H9 (cell line): ENCODE results near the gene GABBR2. TPM values are rescaled to one million over a fixed set of nuclear protein-coding genes. Genes with fewer than 3 reads are reported as not detected.

Source experiments
- DNase-seq: peaks from one replicate; pipeline ENCODE4 v3.0.0-alpha.2; 2017
- H2AFZ ChIP-seq: one replicate; pipeline ENCODE4 v1.6.1; 2013; ENCODE audit warnings: mild to moderate bottlenecking, low read length, control low read depth, moderate library complexity
- H2AK5ac ChIP-seq: 2 replicates; pipeline ENCODE4 v1.6.1; 2013; ENCODE audit warnings: low read length, control low read depth, mixed read lengths; ENCODE audit not compliant: insufficient read length
- H2BK120ac ChIP-seq: one replicate; pipeline ENCODE4 v1.6.1; 2013; ENCODE audit warnings: low read depth, mild to moderate bottlenecking, low read length, control low read depth, inconsistent platforms; ENCODE audit not compliant: poor library complexity, severe bottlenecking
- H2BK12ac ChIP-seq: 2 replicates; pipeline ENCODE4 v1.6.1; 2013; ENCODE audit warnings: low read length, control low read depth, mixed read lengths, low read depth; ENCODE audit not compliant: insufficient read length
- H2BK15ac ChIP-seq: 2 replicates; pipeline ENCODE4 v1.6.1; 2013; ENCODE audit warnings: low read depth, low read length, control low read depth
- H2BK20ac ChIP-seq: one replicate; pipeline ENCODE4 v1.6.1; 2013; ENCODE audit warnings: low read depth, mild to moderate bottlenecking, low read length, control low read depth, inconsistent platforms; ENCODE audit not compliant: poor library complexity, severe bottlenecking
- H2BK5ac ChIP-seq: 2 replicates; pipeline ENCODE4 v1.6.1; 2013; ENCODE audit warnings: low read length, control low read depth, mixed read lengths; ENCODE audit not compliant: insufficient read length
- H3K14ac ChIP-seq: 2 replicates; pipeline ENCODE4 v1.6.1; 2013; ENCODE audit warnings: low read length, control low read depth; ENCODE audit not compliant: insufficient read depth
- H3K18ac ChIP-seq: 2 replicates; pipeline ENCODE4 v1.6.1; 2013; ENCODE audit warnings: low read depth, mild to moderate bottlenecking, mixed read lengths, low read length, control low read depth; ENCODE audit not compliant: insufficient read length
- H3K23ac ChIP-seq: 2 replicates; pipeline ENCODE4 v1.6.1; 2013; ENCODE audit warnings: low read length, control low read depth, mixed read lengths, low read depth; ENCODE audit not compliant: insufficient read length
- H3K23me2 ChIP-seq: 2 replicates; pipeline ENCODE4 v1.6.1; 2013; ENCODE audit warnings: low read depth, mild to moderate bottlenecking, mixed read lengths, low read length, control low read depth; ENCODE audit not compliant: insufficient read length, poor library complexity, severe bottlenecking
- H3K27ac ChIP-seq: 2 replicates; pipeline ENCODE4 v1.5.1; 2013; ENCODE audit warnings: low read length, control low read depth, mixed read lengths, low read depth; ENCODE audit not compliant: insufficient read length
- H3K27me3 ChIP-seq: 2 replicates; pipeline ENCODE4 v1.6.1; 2013; ENCODE audit warnings: low read length, control low read depth, inconsistent platforms; ENCODE audit not compliant: insufficient read depth
- H3K4ac ChIP-seq: 2 replicates; pipeline ENCODE4 v1.6.1; 2013; ENCODE audit warnings: low read depth, mild to moderate bottlenecking, control low read depth, inconsistent platforms, low read length, moderate library complexity
- H3K4me1 ChIP-seq: 2 replicates; pipeline ENCODE4 v1.6.1; 2013; ENCODE audit warnings: low read length, control low read depth, inconsistent platforms; ENCODE audit not compliant: insufficient read depth
- H3K4me2 ChIP-seq: 2 replicates; pipeline ENCODE4 v1.6.1; 2013; ENCODE audit warnings: low read length, control low read depth, mixed read lengths; ENCODE audit not compliant: insufficient read length, insufficient read depth
- H3K56ac ChIP-seq: 2 replicates; pipeline ENCODE4 v1.6.1; 2013; ENCODE audit warnings: low read depth, mild to moderate bottlenecking, mixed read lengths, low read length, control low read depth; ENCODE audit not compliant: insufficient read length
- H3K79me1 ChIP-seq: 2 replicates; pipeline ENCODE4 v1.6.1; 2013; ENCODE audit warnings: low read depth, mild to moderate bottlenecking, moderate library complexity, low read length, control low read depth, inconsistent platforms; ENCODE audit not compliant: insufficient read depth, poor library complexity, severe bottlenecking
- H3K79me2 ChIP-seq: 2 replicates; pipeline ENCODE4 v1.6.1; 2013; ENCODE audit warnings: low read length, control low read depth, inconsistent platforms; ENCODE audit not compliant: insufficient read depth
- H3K9ac ChIP-seq: 2 replicates; pipeline ENCODE4 v1.6.1; 2013; ENCODE audit warnings: low read length, control low read depth, mixed read lengths; ENCODE audit not compliant: insufficient read length; ENCODE audit errors: extremely low read depth
- H3K9me3 ChIP-seq: one replicate; pipeline ENCODE4 v1.6.1; 2013; ENCODE audit warnings: low read depth, low read length, inconsistent platforms; ENCODE audit not compliant: control insufficient read depth
- H3T11ph ChIP-seq: one replicate; pipeline ENCODE4 v1.6.1; 2013; ENCODE audit warnings: mild to moderate bottlenecking, low read length, control low read depth, inconsistent platforms
- H4K20me1 ChIP-seq: one replicate; pipeline ENCODE4 v1.6.1; 2013; ENCODE audit not compliant: control insufficient read depth, insufficient read length, insufficient read depth
- H4K5ac ChIP-seq: 2 replicates; pipeline ENCODE4 v1.6.1; 2013; ENCODE audit warnings: low read depth, mild to moderate bottlenecking, mixed read lengths, low read length, control low read depth; ENCODE audit not compliant: insufficient read length
- H4K8ac ChIP-seq: replicated peaks from 2 replicates; pipeline ENCODE4 v1.6.1; 2013; ENCODE audit warnings: low read length, control low read depth, mixed read lengths, low read depth; ENCODE audit not compliant: insufficient read length
- H4K91ac ChIP-seq: 2 replicates; pipeline ENCODE4 v1.6.1; 2013; ENCODE audit warnings: low read depth, mild to moderate bottlenecking, moderate library complexity, mixed read lengths, low read length, control low read depth; ENCODE audit not compliant: insufficient read length
- H3K27ac Mint-ChIP-seq, 3 experiments: 2 replicates in 2 of 3; 3 replicates in 1 of 3; pipeline ENCODE4 v1.8.0; 2020 to 2021; ENCODE audit warnings: mixed read lengths in 3 of 3, mild to moderate bottlenecking in 1 of 3, moderate library complexity in 1 of 3
- H3K27me3 Mint-ChIP-seq: 2 replicates; pipeline ENCODE4 v1.8.0; 2021; ENCODE audit warnings: low read depth, mild to moderate bottlenecking, moderate library complexity, mixed read lengths
- H3K36me3 Mint-ChIP-seq, 3 experiments: 2 replicates in 2 of 3; 3 replicates in 1 of 3; pipeline ENCODE4 v1.8.0; 2020 to 2021; ENCODE audit warnings: low read depth in 3 of 3, mixed read lengths in 3 of 3; ENCODE audit not compliant: insufficient read depth in 1 of 3
- H3K4me1 Mint-ChIP-seq, 2 experiments: 2 replicates each; pipeline ENCODE4 v1.8.0; 2020; ENCODE audit warnings: mixed read lengths in 2 of 2
- H3K4me3 Mint-ChIP-seq, 2 experiments: 2 replicates in 1 of 2; 3 replicates in 1 of 2; pipeline ENCODE4 v1.8.0; 2020 to 2021; ENCODE audit warnings: mild to moderate bottlenecking in 2 of 2, mixed read lengths in 2 of 2, moderate library complexity in 1 of 2
- H3K9me3 Mint-ChIP-seq, 2 experiments: 2 replicates in 1 of 2; 3 replicates in 1 of 2; pipeline ENCODE4 v1.8.0; 2020; ENCODE audit warnings: mild to moderate bottlenecking in 2 of 2, mixed read lengths in 2 of 2, moderate library complexity in 1 of 2
- CTCF ChIP-seq: fragments of 200-600 bp; sonication (generic); conservative IDR thresholded peaks from 3 replicates; pipeline ENCODE4 v1.8.0; 2021; ENCODE audit warnings: antibody characterized with exemption, mild to moderate bottlenecking
- WGBS: extraction: QIAGEN DNeasy Blood & Tissue Kit; methylation state at CpG from one replicate; pipeline ENCODE4 v1.1.7; 2013; ENCODE audit warnings: missing lambda C conversion rate, low lambda C conversion rate, mixed read lengths; ENCODE audit not compliant: insufficient read length; ENCODE audit errors: extremely low coverage; 5-methylcytosine and 5-hydroxymethylcytosine counted together
- total RNA-seq: library from RNA; stranded (reverse); gene quantifications from 2 replicates; pipeline ENCODE4 v1.2.1, GENCODE V29; 2021

GABBR2 gene
- total RNA-seq, 1 experiment from 2014 or later: 0.66 TPM

GRCh38 chr9:98606730-98607129, 102.0 kb downstream of the GABBR2 start:
- WGBS: no CpG with 5 or more reads among the region's 12 CpGs
- H3K4ac ChIP-seq: no peak overlapping the region
- H3K9ac ChIP-seq: no peak overlapping the region

More at GRCh38 chr9:98606730-98607129, 102.0 kb downstream of the GABBR2 start:
- H2AFZ ChIP-seq: no peak overlapping the region
- no peak overlapping the region for H4K5ac ChIP-seq
- Mint-ChIP-seq H3K9me3 (no peaks in the 10 kb centered on the region), H3K4me3 (no peak overlapping the region), H3K27ac (no peak overlapping the region), H3K27me3 (peaks cover 1% of the 10 kb centered on the region), H3K36me3 (no peaks in the 10 kb centered on the region), H3K4me1 (peaks cover 3 to 8% of the 10 kb centered on the region in 2 experiments; a peak in 3 of 4 replicates)
- no peaks in the 10 kb centered on the region for H3K79me1 ChIP-seq
- H3K27ac ChIP-seq: no peak overlapping the region
- no peak overlapping the region for H3K18ac ChIP-seq
- no peak overlapping the region for H4K91ac ChIP-seq
- no peaks in the 10 kb centered on the region for H3K27me3 ChIP-seq
- DNase-seq: no peak
- H2BK120ac ChIP-seq: no peak overlapping the region
- H3K9me3 ChIP-seq: no peaks in the 10 kb centered on the region
- H2BK5ac ChIP-seq: no peak overlapping the region
- peaks cover 2% of the 10 kb centered on the region; the same call in 1 of the 2 replicates for H3K4me1 ChIP-seq
- H3K14ac ChIP-seq: no peak overlapping the region
- no peak overlapping the region for H3K23ac ChIP-seq
- H3K4me2 ChIP-seq: no peak overlapping the region
- H3T11ph ChIP-seq: no peak overlapping the region
- H3K56ac ChIP-seq: no peak overlapping the region
- no peak overlapping the region for H2AK5ac ChIP-seq
- no peak overlapping the region for H2BK15ac ChIP-seq
- no peak overlapping the region for H4K8ac ChIP-seq
- no peak overlapping the region for H2BK12ac ChIP-seq
- no peaks in the 10 kb centered on the region for H4K20me1 ChIP-seq
- H3K79me2 ChIP-seq: no peaks in the 10 kb centered on the region
- H2BK20ac ChIP-seq: no peak overlapping the region
- no peak for TF ChIP-seq CTCF
- no peaks in the 10 kb centered on the region for H3K23me2 ChIP-seq
